ENCODE data around the gene ADRA2C.

DNA sequence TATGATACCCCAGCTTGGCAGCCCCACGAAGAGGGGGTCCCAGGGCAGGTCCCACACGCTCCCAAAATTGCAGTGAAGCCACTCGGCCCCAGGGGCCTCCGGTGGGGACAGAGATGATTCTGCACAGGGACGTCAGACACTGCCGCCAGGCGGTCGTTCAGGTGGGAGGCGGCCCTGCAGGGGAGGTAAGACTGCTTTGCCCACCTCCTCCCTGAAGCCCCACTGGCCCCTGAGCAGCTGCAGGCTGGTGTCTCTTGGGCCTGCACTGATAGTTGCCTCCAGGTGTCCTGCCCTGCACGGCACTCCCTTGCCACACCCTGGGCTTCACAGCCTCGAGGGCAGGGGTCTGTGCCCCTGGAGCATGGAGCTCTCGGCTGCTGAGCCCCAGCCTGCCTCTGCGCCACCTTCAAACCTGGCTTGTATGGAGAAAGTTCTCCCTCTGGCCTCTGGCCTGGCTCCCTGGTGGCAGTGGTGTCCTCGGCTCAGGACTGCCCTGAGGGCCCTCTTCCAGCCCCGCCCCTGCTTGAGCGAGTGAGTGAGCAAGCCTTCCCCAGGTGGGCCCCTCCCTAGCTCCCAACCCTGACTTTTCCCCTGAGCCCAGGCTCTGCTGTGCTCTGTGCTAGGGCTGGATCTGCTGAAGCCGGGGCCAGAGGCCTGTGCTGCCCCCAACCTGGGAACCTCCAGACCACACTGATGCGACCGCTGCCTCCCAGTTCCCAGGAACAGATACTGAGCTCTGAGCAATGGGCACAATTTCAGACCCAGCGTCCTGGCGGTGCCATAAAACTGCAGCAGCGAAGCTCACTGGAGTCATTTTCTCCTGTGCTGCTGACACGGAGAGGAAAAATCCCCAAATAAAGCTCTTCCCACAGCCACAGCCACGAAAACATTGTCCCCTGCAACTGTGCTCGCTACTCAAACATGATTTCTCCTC is 16.1 kb downstream of the ADRA2C start:
- TF ChIP-seq, protein P1, sequence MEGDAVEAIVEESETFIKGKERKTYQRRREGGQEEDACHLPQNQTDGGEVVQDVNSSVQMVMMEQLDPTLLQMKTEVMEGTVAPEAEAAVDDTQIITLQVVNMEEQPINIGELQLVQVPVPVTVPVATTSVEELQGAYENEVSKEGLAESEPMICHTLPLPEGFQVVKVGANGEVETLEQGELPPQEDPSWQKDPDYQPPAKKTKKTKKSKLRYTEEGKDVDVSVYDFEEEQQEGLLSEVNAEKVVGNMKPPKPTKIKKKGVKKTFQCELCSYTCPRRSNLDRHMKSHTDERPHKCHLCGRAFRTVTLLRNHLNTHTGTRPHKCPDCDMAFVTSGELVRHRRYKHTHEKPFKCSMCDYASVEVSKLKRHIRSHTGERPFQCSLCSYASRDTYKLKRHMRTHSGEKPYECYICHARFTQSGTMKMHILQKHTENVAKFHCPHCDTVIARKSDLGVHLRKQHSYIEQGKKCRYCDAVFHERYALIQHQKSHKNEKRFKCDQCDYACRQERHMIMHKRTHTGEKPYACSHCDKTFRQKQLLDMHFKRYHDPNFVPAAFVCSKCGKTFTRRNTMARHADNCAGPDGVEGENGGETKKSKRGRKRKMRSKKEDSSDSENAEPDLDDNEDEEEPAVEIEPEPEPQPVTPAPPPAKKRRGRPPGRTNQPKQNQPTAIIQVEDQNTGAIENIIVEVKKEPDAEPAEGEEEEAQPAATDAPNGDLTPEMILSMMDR (conservative IDR thresholded peaks at IDR 0.05; ENCODE audit: low read depth, low read length): no peak
- TF ChIP-seq EZH2 (IDR thresholded peaks at IDR 0.05; ENCODE audit: low read length, unreplicated experiment): no peak
